Measurements from ENCODE around the gene SLC9A3. TPM values are rescaled to one million over a fixed set of nuclear protein-coding genes. Genes with fewer than 3 reads are reported as not detected.

SLC9A3 gene
- total RNA-seq, 2 donors from 2014 or later: 0.21 to 1.1 TPM

GRCh38 chr5:456351-457194 is 67.7 kb downstream of the SLC9A3 start:
- ATAC-seq (no peak), DNase-seq (ENCODE audit: low spot score) (no peak)
- Mint-ChIP-seq H3K36me3 (peaks cover 48% of the 10 kb centered on the region), H3K27me3 (no peaks in the 10 kb centered on the region), H3K9me3 (peaks cover 6% of the 10 kb centered on the region), H3K4me1 (ENCODE audit: low read depth in 2 of 2) (peaks cover 37 to 49% of the 10 kb centered on the region in 2 donors), H3K27ac (no peak overlapping the region), H3K4me3 (no peak overlapping the region)

GRCh38 chr5:455806-456205 is 68.4 kb downstream of the SLC9A3 start:
- Mint-ChIP-seq H3K4me3 (no peak overlapping the region), H3K4me1 (ENCODE audit: low read depth in 2 of 2) (peaks cover 37 to 49% of the 10 kb centered on the region in 2 donors), H3K36me3 (peaks cover 55% of the 10 kb centered on the region), H3K27ac (no peak overlapping the region), H3K27me3 (no peaks in the 10 kb centered on the region), H3K9me3 (peaks cover 8% of the 10 kb centered on the region)
- ATAC-seq (no peak), DNase-seq (ENCODE audit: low spot score) (no peak)

GRCh38 chr5:454936-455335 is 69.3 kb downstream of the SLC9A3 start:
- peaks cover 33 to 45% of the 10 kb centered on the region in 2 donors for H3K4me1 Mint-ChIP-seq (ENCODE audit: low read depth in 2 of 2)
- no peak for DNase-seq (ENCODE audit: low spot score)
- H3K27ac Mint-ChIP-seq: no peak overlapping the region

GRCh38 chr5:453725-454481 is 70.3 kb downstream of the SLC9A3 start:
- H3K27ac Mint-ChIP-seq: no peak overlapping the region
- H3K36me3 Mint-ChIP-seq: peaks cover 66% of the 10 kb centered on the region
- no peak for DNase-seq (ENCODE audit: low spot score)
- ATAC-seq: no peak
- peaks cover 29 to 41% of the 10 kb centered on the region in 2 donors for H3K4me1 Mint-ChIP-seq (ENCODE audit: low read depth in 2 of 2)
- peaks cover 8% of the 10 kb centered on the region for H3K9me3 Mint-ChIP-seq
- no peak overlapping the region for H3K4me3 Mint-ChIP-seq
- no peaks in the 10 kb centered on the region for H3K27me3 Mint-ChIP-seq

More at GRCh38 chr5:454936-455335, 69.3 kb downstream of the SLC9A3 start:
- peaks cover 8% of the 10 kb centered on the region for H3K9me3 Mint-ChIP-seq
- H3K4me3 Mint-ChIP-seq: no peak overlapping the region
- no peaks in the 10 kb centered on the region for H3K27me3 Mint-ChIP-seq
- no peak for ATAC-seq
- H3K36me3 Mint-ChIP-seq: peaks cover 61% of the 10 kb centered on the region

- ATAC-seq (peak in 1 of 2 donors; percentile 15), DNase-seq (ENCODE audit: low spot score) (no peak)
- Mint-ChIP-seq H3K27ac (no peak overlapping the region), H3K4me1 (ENCODE audit: low read depth in 2 of 2) (peaks cover 27 to 40% of the 10 kb centered on the region in 2 donors), H3K36me3 (peaks cover 66% of the 10 kb centered on the region), H3K27me3 (no peaks in the 10 kb centered on the region), H3K4me3 (no peak overlapping the region), H3K9me3 (peaks cover 8% of the 10 kb centered on the region)
These were observed 71.1 kb downstream of the SLC9A3 start for GRCh38 chr5:452978-453710.

- peaks cover 8% of the 10 kb centered on the region for H3K9me3 Mint-ChIP-seq
- ATAC-seq: no peak
- no peak overlapping the region for H3K4me3 Mint-ChIP-seq
- H3K4me1 Mint-ChIP-seq (ENCODE audit: low read depth in 2 of 2): peaks cover 31 to 37% of the 10 kb centered on the region in 2 donors
- H3K36me3 Mint-ChIP-seq: peaks cover 68% of the 10 kb centered on the region
- no peak overlapping the region for H3K27ac Mint-ChIP-seq
- no peaks in the 10 kb centered on the region for H3K27me3 Mint-ChIP-seq
- DNase-seq (ENCODE audit: low spot score): no peak
These were observed 72.4 kb downstream of the SLC9A3 start for GRCh38 chr5:451587-452458.

GRCh38 chr5:449151-449550 is 75.1 kb downstream of the SLC9A3 start:
- Mint-ChIP-seq H3K36me3 (peaks cover 70% of the 10 kb centered on the region), H3K9me3 (peaks cover 8% of the 10 kb centered on the region), H3K4me3 (no peak overlapping the region), H3K27me3 (no peaks in the 10 kb centered on the region), H3K4me1 (ENCODE audit: low read depth in 2 of 2) (peaks cover 44 to 47% of the 10 kb centered on the region in 2 donors), H3K27ac (no peak overlapping the region)
- DNase-seq (ENCODE audit: low spot score): no peak
- ATAC-seq: no peak

GRCh38 chr5:448766-449090 is 75.5 kb downstream of the SLC9A3 start:
- Mint-ChIP-seq H3K27me3 (no peaks in the 10 kb centered on the region), H3K9me3 (peaks cover 8% of the 10 kb centered on the region), H3K36me3 (peaks cover 66% of the 10 kb centered on the region), H3K4me3 (no peak overlapping the region), H3K4me1 (ENCODE audit: low read depth in 2 of 2) (peaks cover 42 to 45% of the 10 kb centered on the region in 2 donors), H3K27ac (no peak overlapping the region)
- ATAC-seq (no peak), DNase-seq (ENCODE audit: low spot score) (no peak)

- H3K4me3 Mint-ChIP-seq: no peak overlapping the region
- H3K4me1 Mint-ChIP-seq (ENCODE audit: low read depth in 2 of 2): peaks cover 37 to 40% of the 10 kb centered on the region in 2 donors
- H3K27me3 Mint-ChIP-seq: no peaks in the 10 kb centered on the region
- peaks cover 8% of the 10 kb centered on the region for H3K9me3 Mint-ChIP-seq
- H3K36me3 Mint-ChIP-seq: peaks cover 60% of the 10 kb centered on the region
- no peak overlapping the region for H3K27ac Mint-ChIP-seq
- ATAC-seq (no peak), DNase-seq (ENCODE audit: low spot score) (no peak)
These were observed 76.0 kb downstream of the SLC9A3 start for GRCh38 chr5:448061-448765.

GRCh38 chr5:447501-447900 is 76.7 kb downstream of the SLC9A3 start:
- Mint-ChIP-seq H3K27ac (no peak overlapping the region), H3K4me1 (ENCODE audit: low read depth in 2 of 2) (peaks cover 30 to 35% of the 10 kb centered on the region in 2 donors), H3K4me3 (no peak overlapping the region), H3K27me3 (no peaks in the 10 kb centered on the region), H3K9me3 (peaks cover 8% of the 10 kb centered on the region), H3K36me3 (peaks cover 53% of the 10 kb centered on the region)
- no peak for DNase-seq (ENCODE audit: low spot score)
- ATAC-seq: no peak

- Mint-ChIP-seq H3K27me3 (no peaks in the 10 kb centered on the region), H3K4me1 (ENCODE audit: low read depth in 2 of 2) (peaks cover 24 to 35% of the 10 kb centered on the region in 2 donors), H3K27ac (peak overlapping the region in 1 of 2 donors; percentile 40), H3K4me3 (no peak overlapping the region), H3K36me3 (peaks cover 47% of the 10 kb centered on the region), H3K9me3 (peaks cover 3% of the 10 kb centered on the region)
- no peak for DNase-seq (ENCODE audit: low spot score)
- no peak for ATAC-seq
These were observed 77.4 kb downstream of the SLC9A3 start for GRCh38 chr5:446883-447263.

GRCh38 chr5:446066-446882 is 78.0 kb downstream of the SLC9A3 start:
- H3K9me3 Mint-ChIP-seq: no peaks in the 10 kb centered on the region
- H3K4me1 Mint-ChIP-seq (ENCODE audit: low read depth in 2 of 2): peaks cover 24 to 35% of the 10 kb centered on the region in 2 donors
- H3K4me3 Mint-ChIP-seq: peak overlapping the region; percentile 1
- H3K27me3 Mint-ChIP-seq: no peaks in the 10 kb centered on the region
- DNase-seq (ENCODE audit: low spot score): no peak
- H3K27ac Mint-ChIP-seq: peak overlapping the region in 1 of 2 donors; percentile 40
- peaks cover 41% of the 10 kb centered on the region for H3K36me3 Mint-ChIP-seq
- no peak for ATAC-seq

Measured in natural killer cell treated with Interleukin-12 subunit alpha and Interleukin-12 subunit beta and Interleukin-15 and Interleukin-18, amount 100 ng/mL, for 72 hours (primary cell).